Fibroblast of lung (primary cell): ENCODE results near the gene TNRC18. TPM values are rescaled to one million over a fixed set of nuclear protein-coding genes. Genes with fewer than 3 reads are reported as not detected.

Experiments used
- DNase-seq, 2 donors: peaks; one replicate each; pipeline versions ENCODE4 v3.0.0 to v3.0.0-alpha.2; 2010; ENCODE audit warnings: low read depth in 2 of 2
- H2AFZ ChIP-seq: 2 replicates; pipeline ENCODE4 v1.5.1; 2012; ENCODE audit warnings: low read length, control low read depth, inconsistent platforms
- H3K27ac ChIP-seq: 2 replicates; pipeline ENCODE4 v1.5.1; 2011; ENCODE audit warnings: low read length, control low read depth; ENCODE audit not compliant: insufficient read depth
- H3K27me3 ChIP-seq: 2 replicates; pipeline ENCODE4 v1.5.1; 2011; ENCODE audit warnings: mild to moderate bottlenecking, low read length; ENCODE audit not compliant: control insufficient read depth, insufficient read depth
- H3K36me3 ChIP-seq: 2 replicates; pipeline ENCODE4 v1.5.1; 2011; ENCODE audit warnings: low read length; ENCODE audit not compliant: control insufficient read depth, insufficient read depth
- H3K4me1 ChIP-seq: 2 replicates; pipeline ENCODE4 v1.5.1; 2011; ENCODE audit warnings: low read length; ENCODE audit not compliant: control insufficient read depth, insufficient read depth; ENCODE audit errors: extremely low read depth
- H3K4me2 ChIP-seq: 2 replicates; pipeline ENCODE4 v1.5.1; 2011; ENCODE audit warnings: low read length, control low read depth; ENCODE audit not compliant: insufficient read depth; ENCODE audit errors: extremely low read depth
- H3K4me3 ChIP-seq, 4 experiments: fragments of 200-600 bp in 1 of 4; sonication (generic) in 1 of 4; replicated peaks in 1 of 4; 2 replicates each; pipeline ENCODE4 v1.5.1; 2011 to 2016; ENCODE audit warnings: low read length in 4 of 4, low read depth in 3 of 4, mild to moderate bottlenecking in 3 of 4, control low read depth in 2 of 4, inconsistent platforms in 1 of 4, mixed read lengths in 1 of 4; ENCODE audit not compliant: insufficient read depth in 1 of 4; ENCODE audit errors: control extremely low read depth in 1 of 4
- H3K79me2 ChIP-seq: 2 replicates; pipeline ENCODE4 v1.5.1; 2012; ENCODE audit warnings: mild to moderate bottlenecking, low read length, inconsistent platforms; ENCODE audit not compliant: control insufficient read depth, insufficient read depth
- H3K9ac ChIP-seq: 2 replicates; pipeline ENCODE4 v1.5.1; 2011; ENCODE audit warnings: mild to moderate bottlenecking, low read length, control low read depth; ENCODE audit not compliant: insufficient read depth
- H3K9me3 ChIP-seq: 2 replicates; pipeline ENCODE4 v1.5.1; 2012; ENCODE audit warnings: low read depth, low read length; ENCODE audit not compliant: control insufficient read depth, insufficient read depth
- H4K20me1 ChIP-seq: 2 replicates; pipeline ENCODE4 v1.5.1; 2011; ENCODE audit warnings: low read length; ENCODE audit not compliant: control insufficient read depth, insufficient read depth; ENCODE audit errors: extremely low read depth
- CTCF ChIP-seq, 2 donors: IDR thresholded peaks in 1 of 2; conservative IDR thresholded peaks in 1 of 2; 1 replicate in 1 of 2; 2 replicates in 1 of 2; pipeline ENCODE4 v1.5.1; 2011 to 2012; ENCODE audit warnings: low read length in 2 of 2, control low read depth in 1 of 2, inconsistent platforms in 1 of 2, low read depth in 1 of 2, mild to moderate bottlenecking in 1 of 2
- EZH2 ChIP-seq: IDR thresholded peaks from 2 replicates; pipeline ENCODE4 v1.5.1; 2012; ENCODE audit warnings: low read length, control low read depth, mild to moderate bottlenecking; ENCODE audit errors: missing control alignments
- polyA plus RNA-seq, 2 donors: library from polyadenylated mRNA; depleted of rRNA in 1 of 2; stranded (reverse) in 1 of 2; unstranded in 1 of 2; fragments of >200 nt; gene quantifications; 2 replicates each; pipeline ENCODE4 v1.2.1, GENCODE V29; 2011 to 2012; ENCODE audit warnings: missing spikeins in 1 of 2
- total RNA-seq: library from RNA; depleted of rRNA; stranded (reverse); fragments of >200 nt; gene quantifications from 2 replicates; pipeline ENCODE4 v1.2.1, GENCODE V29; 2014

Gene TNRC18
- total and polyA plus RNA-seq, 2 donors (not counting 1 experiment from before 2014, with no cell fraction given): 19.7 to 38.5 TPM

DNA sequence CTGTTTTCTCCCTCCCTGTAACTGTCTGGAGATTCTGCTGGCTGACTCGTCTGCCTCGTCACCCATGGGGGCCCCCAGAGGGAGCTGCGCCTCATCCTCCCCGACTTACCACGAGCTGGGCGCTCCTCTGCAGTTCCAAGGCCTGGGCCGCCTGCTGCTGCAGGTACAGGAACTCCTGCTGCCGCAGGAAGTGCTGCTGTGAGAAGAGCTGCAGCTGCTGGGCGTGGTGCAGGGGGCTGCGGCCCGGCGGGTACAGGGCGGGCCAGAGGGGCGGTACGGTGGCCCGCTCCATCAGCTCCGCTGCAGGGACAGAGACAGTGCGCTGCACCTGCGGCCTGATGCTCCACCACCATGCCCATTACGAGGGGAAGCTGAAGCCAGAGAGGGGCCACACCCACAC lies 47.7 kb downstream of the TNRC18 start:
- peaks cover 56% of the 10 kb centered on the region for H3K79me2 ChIP-seq
- DNase-seq: no peak
- no peak overlapping the region for H2AFZ ChIP-seq
- no peaks in the 10 kb centered on the region for H4K20me1 ChIP-seq
- H3K9me3 ChIP-seq: no peaks in the 10 kb centered on the region
- no peak overlapping the region for H3K4me3 ChIP-seq
- H3K9ac ChIP-seq: no peak overlapping the region
- H3K4me2 ChIP-seq: no peak overlapping the region
- no peaks in the 10 kb centered on the region for H3K4me1 ChIP-seq
- no peaks in the 10 kb centered on the region for H3K27me3 ChIP-seq
- H3K27ac ChIP-seq: no peak overlapping the region
- TF ChIP-seq CTCF (conservative IDR thresholded peaks at IDR 0.05 in 1 of 2, IDR thresholded peaks at IDR 0.05 in 1 of 2; ENCODE audit: low read depth in 1 of 2, low read length in 2 of 2): no peak
- TF ChIP-seq EZH2: no peak
- H3K36me3 ChIP-seq: peaks cover 17% of the 10 kb centered on the region

DNA sequence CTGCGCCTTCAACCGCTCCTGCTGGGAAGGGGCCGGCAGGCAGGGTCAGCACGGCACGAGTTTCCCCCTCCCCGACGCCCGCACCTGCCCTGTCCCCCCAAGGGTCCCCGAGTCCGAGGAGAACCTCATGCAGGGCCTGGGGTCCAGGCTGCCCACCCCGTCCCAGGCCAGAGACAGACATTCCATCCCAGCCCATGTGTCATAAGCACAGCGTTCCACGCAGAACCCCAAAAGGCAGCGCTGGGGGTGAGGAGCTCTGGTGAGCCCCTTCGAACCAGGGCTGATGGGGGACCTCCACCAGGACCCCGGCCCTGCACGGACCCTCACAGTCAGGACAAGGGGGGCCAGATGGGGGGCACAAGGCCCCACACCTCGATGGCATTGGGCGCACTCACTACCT lies 49.2 kb downstream of the TNRC18 start:
- H3K4me1 ChIP-seq: no peaks in the 10 kb centered on the region
- no peak overlapping the region for H2AFZ ChIP-seq
- H3K4me2 ChIP-seq: no peak overlapping the region
- H3K27ac ChIP-seq: no peak overlapping the region
- H3K36me3 ChIP-seq: peaks cover 21% of the 10 kb centered on the region
- no peak overlapping the region for H3K4me3 ChIP-seq
- H3K9me3 ChIP-seq: no peaks in the 10 kb centered on the region
- DNase-seq: no peak
- no peaks in the 10 kb centered on the region for H4K20me1 ChIP-seq
- peaks cover 51% of the 10 kb centered on the region for H3K79me2 ChIP-seq
- H3K9ac ChIP-seq: no peak overlapping the region
- no peaks in the 10 kb centered on the region for H3K27me3 ChIP-seq
- TF ChIP-seq EZH2 (no peak), CTCF (conservative IDR thresholded peaks at IDR 0.05 in 1 of 2, IDR thresholded peaks at IDR 0.05 in 1 of 2; ENCODE audit: low read depth in 1 of 2, low read length in 2 of 2) (no peak)

DNA sequence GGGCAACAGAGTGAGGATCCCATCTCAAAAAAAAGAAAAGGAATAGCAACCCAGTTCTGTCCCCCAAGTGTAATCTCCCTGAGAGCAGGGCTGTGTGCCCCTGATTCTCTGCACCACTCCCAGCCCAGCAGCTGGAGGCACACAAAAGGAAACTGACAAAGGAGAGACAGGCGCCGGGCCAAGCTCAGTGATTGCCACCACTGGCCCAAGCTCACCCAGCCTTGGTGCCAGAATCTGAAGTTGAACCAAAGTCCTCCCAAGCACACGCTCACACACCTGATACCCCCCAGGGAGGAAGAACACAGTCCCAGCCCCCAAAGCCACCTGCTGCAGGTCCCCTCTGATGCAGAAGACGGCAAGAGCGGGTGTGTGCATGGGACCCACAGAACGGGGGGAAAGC lies 50.3 kb downstream of the TNRC18 start:
- no peak overlapping the region for H3K4me2 ChIP-seq
- TF ChIP-seq EZH2: no peak
- no peak for TF ChIP-seq CTCF (conservative IDR thresholded peaks at IDR 0.05 in 1 of 2, IDR thresholded peaks at IDR 0.05 in 1 of 2; ENCODE audit: low read depth in 1 of 2, low read length in 2 of 2)
- no peaks in the 10 kb centered on the region for H3K4me1 ChIP-seq
- H3K36me3 ChIP-seq: peaks cover 21% of the 10 kb centered on the region
- peaks cover 50% of the 10 kb centered on the region for H3K79me2 ChIP-seq
- H4K20me1 ChIP-seq: no peaks in the 10 kb centered on the region
- H3K27me3 ChIP-seq: no peaks in the 10 kb centered on the region
- H3K27ac ChIP-seq: no peak overlapping the region
- H3K9ac ChIP-seq: no peak overlapping the region
- H2AFZ ChIP-seq: no peak overlapping the region
- no peak for DNase-seq
- H3K4me3 ChIP-seq: no peak overlapping the region
- no peaks in the 10 kb centered on the region for H3K9me3 ChIP-seq
